Upper lobe of right lung (tissue), 1 donor: ENCODE measurements around the gene MRPL55. TPM values are rescaled to one million over a fixed set of nuclear protein-coding genes. Genes with fewer than 3 reads are reported as not detected.

Experiments used
- ATAC-seq: fragments of 200-7000 bp; cut with Tn5 transposase; one replicate; pipeline ENCODE4 v1.9.1; 2020; ENCODE audit warnings: mild to moderate bottlenecking, moderate library complexity
- DNase-seq: peaks from one replicate; pipeline ENCODE4 v3.0.0-alpha.2; 2020
- H3K27ac ChIP-seq: fragments of 200-600 bp; one replicate; pipeline ENCODE4 v1.8.0; 2022
- H3K27me3 ChIP-seq: fragments of 200-600 bp; one replicate; pipeline ENCODE4 v1.8.0; 2022; ENCODE audit warnings: mild to moderate bottlenecking
- H3K36me3 ChIP-seq: fragments of 200-600 bp; one replicate; pipeline ENCODE4 v1.8.0; 2022
- H3K4me1 ChIP-seq: fragments of 200-600 bp; one replicate; pipeline ENCODE4 v1.8.0; 2022
- H3K4me3 ChIP-seq: fragments of 200-600 bp; one replicate; pipeline ENCODE4 v1.8.0; 2022; ENCODE audit warnings: mild to moderate bottlenecking
- H3K9me3 ChIP-seq: fragments of 200-600 bp; one replicate; pipeline ENCODE4 v1.8.0; 2022
- intact Hi-C: fragments of 100-400 bp; cut with DNase I; formaldehyde crosslinking; loops from one replicate; pipeline ENCODE4 v1.11.0; 2022
- total RNA-seq: library from RNA; stranded (reverse); fragmentation: NEBNext Ultra II Directional; extraction: Animal tissue kit (Norgen Biotek cat#: 25700); gene quantifications from one replicate; pipeline ENCODE4 v1.2.1, GENCODE V29; 2021
- TF ChIP-seq, protein P1 (sequence below): fragments of 200-600 bp; IDR thresholded peaks from one replicate; pipeline ENCODE4 v1.8.0; 2022; ENCODE audit warnings: antibody characterized with exemption
- donor health status: DM: no; HTN: yes; CAD: no; lungs with severe emphysema.

The MRPL55 gene
- total RNA-seq, 1 donor from 2014 or later: 39.9 TPM

DNA sequence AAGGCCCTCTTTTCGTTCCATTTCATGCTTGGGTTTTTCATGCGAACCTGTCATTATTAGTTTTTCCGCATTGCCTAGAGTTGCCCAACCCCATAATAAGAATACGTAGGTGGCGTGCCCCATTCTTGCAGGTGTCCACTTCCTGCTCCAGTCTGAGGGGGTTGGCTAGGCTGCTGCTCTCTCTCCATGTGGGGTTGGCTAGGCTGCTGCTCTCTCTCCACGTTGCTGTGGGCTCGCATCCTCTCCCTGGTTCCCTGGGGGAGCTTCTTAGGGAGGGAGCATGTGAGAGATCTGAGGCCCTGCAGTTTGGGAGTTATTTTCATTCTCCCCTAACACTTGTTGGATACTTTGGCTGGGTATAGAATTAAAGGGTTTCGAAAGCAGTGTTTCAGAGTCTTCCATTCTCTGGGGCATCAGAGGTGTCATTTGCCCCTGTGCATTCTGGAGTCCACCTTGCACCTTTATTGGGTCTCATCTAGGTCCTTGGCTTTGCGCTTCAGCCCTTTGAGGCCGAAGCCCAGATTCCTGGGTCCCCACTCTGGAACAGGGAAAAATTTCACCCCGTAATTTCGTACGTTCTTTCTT, 14.6 kb downstream of the MRPL55 start:
- Histone ChIP-seq H3K4me1 (peaks cover 44% of the 10 kb centered on the region), H3K27ac (no peak overlapping the region), H3K9me3 (peaks cover 5% of the 10 kb centered on the region), H3K27me3 (no peaks in the 10 kb centered on the region), H3K36me3 (peaks cover 46% of the 10 kb centered on the region), H3K4me3 (no peak overlapping the region)
- TF ChIP-seq, protein P1, sequence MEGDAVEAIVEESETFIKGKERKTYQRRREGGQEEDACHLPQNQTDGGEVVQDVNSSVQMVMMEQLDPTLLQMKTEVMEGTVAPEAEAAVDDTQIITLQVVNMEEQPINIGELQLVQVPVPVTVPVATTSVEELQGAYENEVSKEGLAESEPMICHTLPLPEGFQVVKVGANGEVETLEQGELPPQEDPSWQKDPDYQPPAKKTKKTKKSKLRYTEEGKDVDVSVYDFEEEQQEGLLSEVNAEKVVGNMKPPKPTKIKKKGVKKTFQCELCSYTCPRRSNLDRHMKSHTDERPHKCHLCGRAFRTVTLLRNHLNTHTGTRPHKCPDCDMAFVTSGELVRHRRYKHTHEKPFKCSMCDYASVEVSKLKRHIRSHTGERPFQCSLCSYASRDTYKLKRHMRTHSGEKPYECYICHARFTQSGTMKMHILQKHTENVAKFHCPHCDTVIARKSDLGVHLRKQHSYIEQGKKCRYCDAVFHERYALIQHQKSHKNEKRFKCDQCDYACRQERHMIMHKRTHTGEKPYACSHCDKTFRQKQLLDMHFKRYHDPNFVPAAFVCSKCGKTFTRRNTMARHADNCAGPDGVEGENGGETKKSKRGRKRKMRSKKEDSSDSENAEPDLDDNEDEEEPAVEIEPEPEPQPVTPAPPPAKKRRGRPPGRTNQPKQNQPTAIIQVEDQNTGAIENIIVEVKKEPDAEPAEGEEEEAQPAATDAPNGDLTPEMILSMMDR: no peak
- ATAC-seq (no peak), DNase-seq (peak; percentile 15)
- intact Hi-C loops: no loop called here

DNA sequence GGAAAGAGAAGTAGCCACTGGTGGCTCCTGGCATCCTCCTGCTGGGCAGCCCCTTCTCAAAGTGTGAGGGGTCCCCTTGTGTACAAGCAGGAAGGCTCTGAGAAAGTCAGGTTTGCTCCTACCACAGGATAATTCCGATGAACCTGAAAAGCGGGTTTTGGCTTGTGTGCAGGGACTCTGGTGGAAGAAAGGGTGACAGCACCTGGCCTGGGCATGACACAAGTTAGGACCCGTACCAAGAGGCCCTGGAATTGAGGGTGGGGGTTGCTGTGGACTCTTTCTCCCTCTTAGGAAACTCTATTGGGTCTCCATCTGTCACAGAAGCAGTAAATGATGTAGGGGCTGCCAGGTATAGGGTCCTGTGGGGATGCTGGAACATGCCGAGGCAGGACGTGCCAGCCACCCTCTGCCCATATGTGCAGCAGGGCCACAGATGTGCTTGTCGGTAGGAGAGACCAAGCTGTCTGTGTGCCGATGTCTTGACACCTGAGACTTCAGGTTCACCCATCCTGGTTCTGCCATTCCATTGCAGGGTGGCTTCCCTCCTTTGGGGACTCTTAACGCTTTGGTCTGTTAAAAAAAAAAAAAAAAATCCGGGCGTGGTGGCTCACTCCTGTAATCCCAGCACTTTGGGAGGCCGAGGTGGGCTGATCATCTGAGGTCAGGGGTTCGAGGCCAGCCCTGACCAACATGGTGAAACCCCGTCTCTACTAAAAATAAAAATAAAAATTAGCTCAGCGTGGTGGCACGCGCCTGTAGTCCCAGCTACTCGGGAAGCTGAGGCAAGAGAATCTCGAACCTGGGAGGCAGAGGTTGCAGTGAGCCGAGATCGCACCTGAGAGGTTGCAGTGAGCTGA, 15.8 kb downstream of the MRPL55 start:
- no peak for ATAC-seq
- no peak overlapping the region for H3K4me3 ChIP-seq
- H3K27ac ChIP-seq: no peak overlapping the region
- DNase-seq: peak; percentile 18
- peaks cover 57% of the 10 kb centered on the region for H3K4me1 ChIP-seq
- peaks cover 5% of the 10 kb centered on the region for H3K9me3 ChIP-seq
- TF ChIP-seq, protein P1: no peak
- H3K27me3 ChIP-seq: no peaks in the 10 kb centered on the region
- intact Hi-C loops: no loop called here
- H3K36me3 ChIP-seq: peaks cover 43% of the 10 kb centered on the region

DNA sequence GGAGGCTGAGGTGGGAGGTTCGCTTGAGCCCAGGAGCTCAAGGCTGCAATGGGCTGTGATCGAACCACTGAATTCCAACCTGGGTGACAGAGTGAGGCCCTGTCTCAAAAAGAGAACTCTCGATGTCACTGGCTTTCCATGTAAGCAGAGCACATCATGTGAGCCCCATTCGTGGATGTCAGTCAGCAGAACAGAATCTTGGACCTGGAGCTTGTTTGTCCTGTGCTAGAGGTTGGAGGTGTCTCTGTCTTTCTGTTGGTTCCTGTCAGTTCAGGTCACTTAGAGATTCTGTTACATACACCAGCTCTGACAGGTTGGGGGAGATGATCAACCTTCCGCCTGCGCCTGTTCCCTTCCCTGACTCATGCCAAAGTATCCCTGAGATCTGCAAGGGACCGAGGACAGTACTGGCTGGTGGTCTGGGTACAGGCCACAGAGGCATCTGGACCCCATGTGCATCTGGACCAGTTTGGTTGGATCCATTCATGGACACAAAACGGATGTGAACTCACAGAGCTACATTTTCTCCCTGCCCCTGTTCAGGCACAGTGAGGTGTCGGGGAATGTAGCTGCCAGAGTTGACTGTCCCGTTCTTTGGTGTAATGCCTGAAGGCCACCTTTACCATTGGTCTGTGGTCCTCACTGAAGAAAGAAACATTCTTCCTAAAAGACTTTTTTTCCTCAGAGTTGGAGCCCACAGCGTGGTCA, 16.6 kb downstream of the MRPL55 start:
- Histone ChIP-seq H3K27ac (no peak overlapping the region), H3K27me3 (no peaks in the 10 kb centered on the region), H3K9me3 (peaks cover 5% of the 10 kb centered on the region), H3K4me1 (peaks cover 65% of the 10 kb centered on the region), H3K4me3 (no peak overlapping the region), H3K36me3 (peaks cover 37% of the 10 kb centered on the region)
- intact Hi-C loops: no loop called here
- DNase-seq (peak; percentile 7), ATAC-seq (no peak)
- TF ChIP-seq, protein P1: no peak

GRCh38 chr1:228091084-228091483, 18.0 kb downstream of the MRPL55 start:
- H3K4me1 ChIP-seq: peaks cover 73% of the 10 kb centered on the region
- peaks cover 5% of the 10 kb centered on the region for H3K9me3 ChIP-seq
- H3K27ac ChIP-seq: no peak overlapping the region
- DNase-seq: peak; percentile 6
- no peak for ATAC-seq
- no peaks in the 10 kb centered on the region for H3K27me3 ChIP-seq
- H3K36me3 ChIP-seq: peaks cover 23% of the 10 kb centered on the region
- TF ChIP-seq, protein P1: no peak
- intact Hi-C loops: no loop called here
- no peak overlapping the region for H3K4me3 ChIP-seq

- Histone ChIP-seq H3K4me3 (no peak overlapping the region), H3K4me1 (peaks cover 76% of the 10 kb centered on the region), H3K9me3 (peaks cover 5% of the 10 kb centered on the region), H3K27ac (no peak overlapping the region), H3K36me3 (peaks cover 20% of the 10 kb centered on the region), H3K27me3 (no peaks in the 10 kb centered on the region)
- DNase-seq: peak; percentile 52
- intact Hi-C loops: no loop called here
- no peak for ATAC-seq
- TF ChIP-seq, protein P1: no peak
Measured at GRCh38 chr1:228090613-228091081, 18.5 kb downstream of the MRPL55 start.
